Adrenal gland (tissue), 5 donors: ENCODE results near the gene PFN1.

ENCODE experiments used
- CTCF ChIP-seq, 6 experiments: fragments of 450-650 bp in 4 of 6; fragments of 200-600 bp in 2 of 6; sonication (generic) in 1 of 6; IDR thresholded peaks; 1 replicate in 5 of 6; 2 replicates in 1 of 6; pipeline versions ENCODE4 v1.5.1 to v1.8.0; 2016 to 2021; ENCODE audit warnings: antibody characterized with exemption in 6 of 6, mild to moderate bottlenecking in 2 of 6, moderate library complexity in 1 of 6
- POLR2A ChIP-seq, 2 donors: fragments of 450-650 bp; IDR thresholded peaks; one replicate each; pipeline ENCODE4 v1.6.1; 2017; ENCODE audit warnings: antibody characterized with exemption in 2 of 2, mild to moderate bottlenecking in 2 of 2, moderate library complexity in 1 of 2
- donor health status: DM: no; HTN: no; CAD: no.

GRCh38 chr17:4958102-4958501 is 9.8 kb upstream of the PFN1 start:
- TF ChIP-seq CTCF (IDR thresholded peaks at IDR 0.05) (no peak), POLR2A (IDR thresholded peaks at IDR 0.05) (no peak)
